Measurements from ENCODE around the gene OR52K1.

DNA sequence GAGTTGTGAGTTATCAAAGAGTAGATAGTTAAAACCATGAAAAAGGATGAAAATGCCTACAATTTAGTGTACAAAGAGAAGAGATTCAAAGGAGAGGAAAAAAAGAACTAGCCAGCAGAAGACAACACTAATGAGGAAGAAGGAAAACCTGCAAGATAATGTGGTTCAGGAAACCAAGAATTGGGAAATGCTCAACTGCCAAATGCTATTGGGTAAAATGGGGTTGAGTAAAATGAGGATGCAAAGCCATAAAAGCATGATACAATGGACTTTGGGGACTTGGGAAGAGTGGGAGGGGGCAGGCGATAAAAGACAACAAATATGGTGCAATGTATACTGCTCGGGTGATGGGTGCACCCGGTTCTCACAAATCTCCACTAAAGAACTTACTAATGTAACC is 40.9 kb upstream of the OR52K1 start:
- TF ChIP-seq, protein P1, sequence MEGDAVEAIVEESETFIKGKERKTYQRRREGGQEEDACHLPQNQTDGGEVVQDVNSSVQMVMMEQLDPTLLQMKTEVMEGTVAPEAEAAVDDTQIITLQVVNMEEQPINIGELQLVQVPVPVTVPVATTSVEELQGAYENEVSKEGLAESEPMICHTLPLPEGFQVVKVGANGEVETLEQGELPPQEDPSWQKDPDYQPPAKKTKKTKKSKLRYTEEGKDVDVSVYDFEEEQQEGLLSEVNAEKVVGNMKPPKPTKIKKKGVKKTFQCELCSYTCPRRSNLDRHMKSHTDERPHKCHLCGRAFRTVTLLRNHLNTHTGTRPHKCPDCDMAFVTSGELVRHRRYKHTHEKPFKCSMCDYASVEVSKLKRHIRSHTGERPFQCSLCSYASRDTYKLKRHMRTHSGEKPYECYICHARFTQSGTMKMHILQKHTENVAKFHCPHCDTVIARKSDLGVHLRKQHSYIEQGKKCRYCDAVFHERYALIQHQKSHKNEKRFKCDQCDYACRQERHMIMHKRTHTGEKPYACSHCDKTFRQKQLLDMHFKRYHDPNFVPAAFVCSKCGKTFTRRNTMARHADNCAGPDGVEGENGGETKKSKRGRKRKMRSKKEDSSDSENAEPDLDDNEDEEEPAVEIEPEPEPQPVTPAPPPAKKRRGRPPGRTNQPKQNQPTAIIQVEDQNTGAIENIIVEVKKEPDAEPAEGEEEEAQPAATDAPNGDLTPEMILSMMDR (IDR thresholded peaks at IDR 0.05) = no peak
- TF ChIP-seq POLR2A (IDR thresholded peaks at IDR 0.05) = no peak
- no peak for TF ChIP-seq POLR2AphosphoS5 (IDR thresholded peaks at IDR 0.05)
- TF ChIP-seq EP300 (IDR thresholded peaks at IDR 0.05; ENCODE audit: low read depth) = no peak

All from transverse colon (tissue), 4 donors.